ENCODE data around the gene SETBP1.
"Not testable (repeated sequence)": the region's sequence is repeated elsewhere in the genome, so short reads cannot be mapped to it uniquely, and the experiment has no call there.

The SETBP1 gene

DNA sequence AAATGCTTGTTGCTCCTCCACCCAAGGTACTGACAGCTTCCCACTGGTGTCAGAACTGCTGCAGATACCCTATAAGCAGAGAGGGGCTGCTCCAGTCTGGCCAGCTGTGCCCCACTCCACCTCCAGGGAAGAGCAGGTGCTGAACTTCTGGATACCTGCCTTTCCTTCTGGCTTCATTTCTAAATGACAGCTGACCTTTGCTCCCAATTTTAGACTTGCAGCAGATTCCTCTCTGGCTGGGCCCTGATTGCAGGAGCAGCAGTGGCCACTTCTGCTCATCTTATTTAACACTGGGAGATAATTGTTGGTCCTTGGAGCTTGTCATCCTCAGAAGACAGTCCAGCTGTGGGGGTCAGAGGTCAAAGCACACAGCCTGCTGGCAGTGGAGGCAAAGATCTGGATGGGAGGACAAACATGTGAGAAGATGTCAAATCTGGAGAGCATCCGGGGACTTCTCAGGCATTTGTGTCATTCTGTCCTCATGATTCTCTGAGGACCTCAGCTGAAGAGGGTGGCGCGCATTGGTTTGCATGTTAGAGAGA is 38.9 kb downstream of the SETBP1 start:
- DNase-seq (ENCODE audit: low read depth): no peak
- TF ChIP-seq, protein P1, sequence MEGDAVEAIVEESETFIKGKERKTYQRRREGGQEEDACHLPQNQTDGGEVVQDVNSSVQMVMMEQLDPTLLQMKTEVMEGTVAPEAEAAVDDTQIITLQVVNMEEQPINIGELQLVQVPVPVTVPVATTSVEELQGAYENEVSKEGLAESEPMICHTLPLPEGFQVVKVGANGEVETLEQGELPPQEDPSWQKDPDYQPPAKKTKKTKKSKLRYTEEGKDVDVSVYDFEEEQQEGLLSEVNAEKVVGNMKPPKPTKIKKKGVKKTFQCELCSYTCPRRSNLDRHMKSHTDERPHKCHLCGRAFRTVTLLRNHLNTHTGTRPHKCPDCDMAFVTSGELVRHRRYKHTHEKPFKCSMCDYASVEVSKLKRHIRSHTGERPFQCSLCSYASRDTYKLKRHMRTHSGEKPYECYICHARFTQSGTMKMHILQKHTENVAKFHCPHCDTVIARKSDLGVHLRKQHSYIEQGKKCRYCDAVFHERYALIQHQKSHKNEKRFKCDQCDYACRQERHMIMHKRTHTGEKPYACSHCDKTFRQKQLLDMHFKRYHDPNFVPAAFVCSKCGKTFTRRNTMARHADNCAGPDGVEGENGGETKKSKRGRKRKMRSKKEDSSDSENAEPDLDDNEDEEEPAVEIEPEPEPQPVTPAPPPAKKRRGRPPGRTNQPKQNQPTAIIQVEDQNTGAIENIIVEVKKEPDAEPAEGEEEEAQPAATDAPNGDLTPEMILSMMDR (conservative IDR thresholded peaks at IDR 0.05; ENCODE audit: low read depth, low read length): no peak
- H3K4me3 ChIP-seq (ENCODE audit: low read length): no peak overlapping the region

DNA sequence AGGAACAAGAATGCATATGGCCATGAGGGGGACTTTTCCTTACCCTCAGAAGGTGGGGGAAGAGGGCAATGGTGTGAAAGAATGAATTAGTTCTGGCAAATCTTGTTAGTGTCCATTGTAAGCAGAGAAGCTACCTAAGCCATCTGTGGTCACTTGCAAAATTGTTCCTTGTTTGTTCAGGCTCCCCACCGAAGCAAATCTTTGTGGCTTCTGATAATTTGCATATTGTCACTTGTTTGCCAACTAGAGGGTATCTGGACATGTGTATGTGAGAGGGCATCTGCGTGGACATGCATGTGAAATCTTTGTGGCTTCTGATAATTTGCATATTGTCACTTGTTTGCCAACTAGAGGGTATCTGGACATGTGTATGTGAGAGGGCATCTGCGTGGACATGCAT is 41.1 kb downstream of the SETBP1 start:
- not testable (repeated sequence) for H3K4me3 ChIP-seq (ENCODE audit: low read length); DNase-seq (ENCODE audit: low read depth)

DNA sequence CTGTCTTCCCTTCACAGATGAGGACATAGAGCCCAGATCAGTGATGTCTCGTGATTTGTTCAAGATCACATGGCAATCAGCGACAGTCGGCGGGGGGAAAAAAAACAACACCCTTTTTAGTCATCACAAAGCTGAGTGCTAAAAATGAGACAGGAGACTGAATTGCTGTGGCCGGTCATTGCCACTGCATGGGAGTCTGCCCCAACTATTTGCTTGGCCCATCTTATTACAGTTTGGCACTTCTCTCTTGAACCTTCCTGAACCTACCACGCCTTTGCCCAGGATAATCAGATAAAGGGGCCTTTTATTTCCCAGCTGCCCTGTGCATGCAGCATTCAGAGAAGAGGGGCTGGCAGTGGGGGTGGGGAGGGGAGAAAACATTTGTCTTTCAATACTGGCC is 42.7 kb downstream of the SETBP1 start:
- H3K4me3 ChIP-seq (ENCODE audit: low read length): no peak overlapping the region
- TF ChIP-seq, protein P1 (conservative IDR thresholded peaks at IDR 0.05; ENCODE audit: low read depth, low read length): no peak
- no peak for DNase-seq (ENCODE audit: low read depth)

GRCh38 chr18:44724105-44724778 is 43.6 kb downstream of the SETBP1 start:
- TF ChIP-seq, protein P1 (conservative IDR thresholded peaks at IDR 0.05; ENCODE audit: low read depth, low read length): no peak
- H3K4me3 ChIP-seq (ENCODE audit: low read length): no peak overlapping the region
- no peak for DNase-seq (ENCODE audit: low read depth)

DNA sequence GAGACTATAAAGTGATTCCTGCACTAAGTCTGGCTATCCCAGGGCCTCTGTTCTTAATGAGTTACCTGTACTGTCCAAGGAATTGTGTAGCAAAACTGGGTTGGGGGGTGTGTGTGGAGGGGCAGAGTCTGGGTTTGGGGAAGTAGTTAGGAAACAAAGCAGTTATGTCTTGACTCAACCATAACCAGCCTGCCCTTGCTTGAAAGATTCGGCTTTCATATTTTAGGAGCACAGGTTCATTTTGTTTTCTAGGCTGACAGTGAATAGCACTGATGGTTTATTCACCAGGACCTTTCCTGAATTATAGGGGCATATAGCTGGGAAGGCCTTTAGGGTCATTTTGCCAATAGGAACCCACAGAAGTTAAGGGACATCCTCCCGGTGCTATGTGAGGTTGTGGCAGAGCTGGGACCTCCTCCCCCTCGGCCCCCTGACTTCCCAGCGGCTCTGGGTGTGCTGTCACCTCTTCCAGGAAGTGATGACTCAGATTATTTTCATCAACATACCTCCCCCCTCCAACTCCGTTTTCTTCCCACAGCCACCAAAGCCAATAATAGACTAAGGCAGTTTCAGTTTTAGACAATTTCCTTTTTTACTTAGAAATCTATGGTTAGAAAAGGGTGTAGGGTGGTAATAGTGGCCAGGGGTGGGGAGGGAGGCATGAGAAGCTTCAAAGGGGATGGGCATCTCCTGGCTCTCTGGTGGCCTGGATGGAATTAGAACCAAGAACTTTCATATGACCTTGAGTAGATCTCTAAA is 44.8 kb downstream of the SETBP1 start:
- H3K4me3 ChIP-seq (ENCODE audit: low read length): no peak overlapping the region
- no peak for DNase-seq (ENCODE audit: low read depth)

GRCh38 chr18:44726059-44726421 is 45.4 kb downstream of the SETBP1 start:
- TF ChIP-seq, protein P1 (conservative IDR thresholded peaks at IDR 0.05; ENCODE audit: low read depth, low read length): no peak
- DNase-seq (ENCODE audit: low read depth): no peak
- H3K4me3 ChIP-seq (ENCODE audit: low read length): no peak overlapping the region

More for the DNA sequence above, 44.8 kb downstream of the SETBP1 start:
- TF ChIP-seq, protein P1 (conservative IDR thresholded peaks at IDR 0.05; ENCODE audit: low read depth, low read length): no peak

DNA sequence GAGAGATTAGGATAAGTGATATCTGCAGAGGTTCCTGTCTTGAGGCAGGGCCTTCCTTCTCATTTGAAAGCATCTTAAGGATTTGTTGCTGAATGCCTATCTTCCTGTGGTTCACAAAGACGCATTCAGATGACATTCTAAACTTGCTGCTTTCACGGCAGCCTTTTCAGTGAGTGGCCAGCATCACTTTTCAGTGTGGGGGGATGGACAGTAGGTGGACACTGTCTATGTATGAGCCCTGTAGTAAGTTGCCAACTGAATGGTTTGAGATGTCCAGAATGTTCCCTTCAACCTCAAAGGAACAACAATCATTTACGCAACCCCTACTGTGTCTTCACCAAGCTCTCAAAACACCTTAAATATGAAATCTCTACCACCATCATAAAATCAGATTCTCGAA is 46.6 kb downstream of the SETBP1 start:
- TF ChIP-seq, protein P1 (conservative IDR thresholded peaks at IDR 0.05; ENCODE audit: low read depth, low read length): no peak
- DNase-seq (ENCODE audit: low read depth): no peak
- no peak overlapping the region for H3K4me3 ChIP-seq (ENCODE audit: low read length)

Measured in retinal pigment epithelial cell (primary cell).